Fibroblast of lung (primary cell): Measurements from ENCODE around the gene RBBP5. TPM values are rescaled to one million over a fixed set of nuclear protein-coding genes. Genes with fewer than 3 reads are reported as not detected.

Experiments
- DNase-seq, 2 donors: peaks; one replicate each; pipeline versions ENCODE4 v3.0.0 to v3.0.0-alpha.2; 2010; ENCODE audit warnings: low read depth in 2 of 2
- H2AFZ ChIP-seq: 2 replicates; pipeline ENCODE4 v1.5.1; 2012; ENCODE audit warnings: low read length, control low read depth, inconsistent platforms
- H3K27ac ChIP-seq: 2 replicates; pipeline ENCODE4 v1.5.1; 2011; ENCODE audit warnings: low read length, control low read depth; ENCODE audit not compliant: insufficient read depth
- H3K27me3 ChIP-seq: 2 replicates; pipeline ENCODE4 v1.5.1; 2011; ENCODE audit warnings: mild to moderate bottlenecking, low read length; ENCODE audit not compliant: control insufficient read depth, insufficient read depth
- H3K36me3 ChIP-seq: 2 replicates; pipeline ENCODE4 v1.5.1; 2011; ENCODE audit warnings: low read length; ENCODE audit not compliant: control insufficient read depth, insufficient read depth
- H3K4me1 ChIP-seq: 2 replicates; pipeline ENCODE4 v1.5.1; 2011; ENCODE audit warnings: low read length; ENCODE audit not compliant: control insufficient read depth, insufficient read depth; ENCODE audit errors: extremely low read depth
- H3K4me2 ChIP-seq: 2 replicates; pipeline ENCODE4 v1.5.1; 2011; ENCODE audit warnings: low read length, control low read depth; ENCODE audit not compliant: insufficient read depth; ENCODE audit errors: extremely low read depth
- H3K4me3 ChIP-seq, 4 experiments: fragments of 200-600 bp in 1 of 4; sonication (generic) in 1 of 4; replicated peaks in 1 of 4; 2 replicates each; pipeline ENCODE4 v1.5.1; 2011 to 2016; ENCODE audit warnings: low read length in 4 of 4, low read depth in 3 of 4, mild to moderate bottlenecking in 3 of 4, control low read depth in 2 of 4, inconsistent platforms in 1 of 4, mixed read lengths in 1 of 4; ENCODE audit not compliant: insufficient read depth in 1 of 4; ENCODE audit errors: control extremely low read depth in 1 of 4
- H3K79me2 ChIP-seq: 2 replicates; pipeline ENCODE4 v1.5.1; 2012; ENCODE audit warnings: mild to moderate bottlenecking, low read length, inconsistent platforms; ENCODE audit not compliant: control insufficient read depth, insufficient read depth
- H3K9ac ChIP-seq: 2 replicates; pipeline ENCODE4 v1.5.1; 2011; ENCODE audit warnings: mild to moderate bottlenecking, low read length, control low read depth; ENCODE audit not compliant: insufficient read depth
- H3K9me3 ChIP-seq: 2 replicates; pipeline ENCODE4 v1.5.1; 2012; ENCODE audit warnings: low read depth, low read length; ENCODE audit not compliant: control insufficient read depth, insufficient read depth
- H4K20me1 ChIP-seq: 2 replicates; pipeline ENCODE4 v1.5.1; 2011; ENCODE audit warnings: low read length; ENCODE audit not compliant: control insufficient read depth, insufficient read depth; ENCODE audit errors: extremely low read depth
- CTCF ChIP-seq, 2 donors: IDR thresholded peaks in 1 of 2; conservative IDR thresholded peaks in 1 of 2; 1 replicate in 1 of 2; 2 replicates in 1 of 2; pipeline ENCODE4 v1.5.1; 2011 to 2012; ENCODE audit warnings: low read length in 2 of 2, control low read depth in 1 of 2, inconsistent platforms in 1 of 2, low read depth in 1 of 2, mild to moderate bottlenecking in 1 of 2
- EZH2 ChIP-seq: IDR thresholded peaks from 2 replicates; pipeline ENCODE4 v1.5.1; 2012; ENCODE audit warnings: low read length, control low read depth, mild to moderate bottlenecking; ENCODE audit errors: missing control alignments
- polyA plus RNA-seq, 2 donors: library from polyadenylated mRNA; depleted of rRNA in 1 of 2; stranded (reverse) in 1 of 2; unstranded in 1 of 2; fragments of >200 nt; gene quantifications; 2 replicates each; pipeline ENCODE4 v1.2.1, GENCODE V29; 2011 to 2012; ENCODE audit warnings: missing spikeins in 1 of 2
- total RNA-seq: library from RNA; depleted of rRNA; stranded (reverse); fragments of >200 nt; gene quantifications from 2 replicates; pipeline ENCODE4 v1.2.1, GENCODE V29; 2014

Gene RBBP5
- total and polyA plus RNA-seq, 2 donors (not counting 1 experiment from before 2014, with no cell fraction given) = 16.4 to 19.8 TPM

GRCh38 chr1:205057808-205058575 is 63.8 kb downstream of the RBBP5 start:
- Histone ChIP-seq H4K20me1 (no peaks in the 10 kb centered on the region), H3K27me3 (peaks cover 11% of the 10 kb centered on the region), H3K9ac (no peak overlapping the region), H3K9me3 (no peaks in the 10 kb centered on the region), H3K4me3 (no peak overlapping the region), H3K27ac (no peak overlapping the region), H3K79me2 (no peaks in the 10 kb centered on the region), H3K4me2 (no peak overlapping the region), H3K4me1 (no peaks in the 10 kb centered on the region), H3K36me3 (no peaks in the 10 kb centered on the region), H2AFZ (no peak overlapping the region)
- no peak for TF ChIP-seq EZH2
- DNase-seq = no peak

- Histone ChIP-seq H3K79me2 (no peaks in the 10 kb centered on the region), H3K27ac (no peak overlapping the region), H4K20me1 (no peaks in the 10 kb centered on the region), H3K4me1 (no peaks in the 10 kb centered on the region), H2AFZ (no peak overlapping the region), H3K9me3 (no peaks in the 10 kb centered on the region), H3K27me3 (peaks cover 14% of the 10 kb centered on the region), H3K4me3 (no peak overlapping the region), H3K36me3 (no peaks in the 10 kb centered on the region), H3K4me2 (no peak overlapping the region), H3K9ac (no peak overlapping the region)
- TF ChIP-seq EZH2 (no peak), CTCF (conservative IDR thresholded peaks at IDR 0.05 in 1 of 2, IDR thresholded peaks at IDR 0.05 in 1 of 2; ENCODE audit: low read depth in 1 of 2, low read length in 2 of 2) (no peak)
- no peak for DNase-seq
These were observed 64.7 kb downstream of the RBBP5 start for GRCh38 chr1:205056956-205057568.

- no peak overlapping the region for H3K4me3 ChIP-seq
- no peaks in the 10 kb centered on the region for H3K36me3 ChIP-seq
- no peak for DNase-seq
- H3K27me3 ChIP-seq = peaks cover 14% of the 10 kb centered on the region
- H3K4me2 ChIP-seq = no peak overlapping the region
- H3K79me2 ChIP-seq = no peaks in the 10 kb centered on the region
- H3K9me3 ChIP-seq = no peaks in the 10 kb centered on the region
- no peaks in the 10 kb centered on the region for H3K4me1 ChIP-seq
- no peak overlapping the region for H3K27ac ChIP-seq
- no peaks in the 10 kb centered on the region for H4K20me1 ChIP-seq
- H2AFZ ChIP-seq = no peak overlapping the region
- no peak overlapping the region for H3K9ac ChIP-seq
- TF ChIP-seq CTCF (conservative IDR thresholded peaks at IDR 0.05 in 1 of 2, IDR thresholded peaks at IDR 0.05 in 1 of 2; ENCODE audit: low read depth in 1 of 2, low read length in 2 of 2) = no peak
- TF ChIP-seq EZH2 = no peak
These were observed 65.6 kb downstream of the RBBP5 start for GRCh38 chr1:205056188-205056611.
